Measurements from ENCODE around the gene C12orf57.

The C12orf57 gene

GRCh38 chr12:6928022-6928702 lies 15.7 kb upstream of the C12orf57 start:
- Histone ChIP-seq H3K36me3 (replicated peaks; ENCODE audit: insufficient read depth, low read length) (no peaks in the 10 kb centered on the region; the same call in 1 of the 2 replicates), H2AFZ (ENCODE audit: low read length) (0 out of 2 replicates have a peak overlapping the region, but pooled peaks have one; percentile 32), H3K4me2 (ENCODE audit: low read depth, low read length) (peak overlapping the region; percentile 92), H3K27me3 (replicated peaks; ENCODE audit: insufficient read depth, low read length) (no peaks in the 10 kb centered on the region), H3K27ac (ENCODE audit: low read length) (no peak overlapping the region), H3K9me3 (replicated peaks; ENCODE audit: insufficient read depth, low read length) (no peaks in the 10 kb centered on the region), H3F3A (ENCODE audit: insufficient read depth, low read length) (peaks cover 37% of the 10 kb centered on the region), H3K4me3 (ENCODE audit: low read length) (peak overlapping the region; percentile 87), H3K4me1 (ENCODE audit: low read length) (peaks cover 38% of the 10 kb centered on the region), H4K20me1 (ENCODE audit: insufficient read depth, low read length) (no peaks in the 10 kb centered on the region), H3K79me2 (ENCODE audit: low read length) (peaks cover 63% of the 10 kb centered on the region), H3K9me2 (replicated peaks; ENCODE audit: insufficient read depth, low read length) (no peaks in the 10 kb centered on the region), H3K9ac (ENCODE audit: low read length) (peak overlapping the region; percentile 86)
- no peak for DNase-seq
- no peak for TF ChIP-seq CTCF (IDR thresholded peaks at IDR 0.05; ENCODE audit: low read length)
- no peak for TF ChIP-seq EZH2phosphoT487 (IDR thresholded peaks at IDR 0.05; ENCODE audit: low read length)
- TF ChIP-seq EZH2 (optimal IDR thresholded peaks at IDR 0.05; ENCODE audit: low read depth, low read length): no peak

DNA sequence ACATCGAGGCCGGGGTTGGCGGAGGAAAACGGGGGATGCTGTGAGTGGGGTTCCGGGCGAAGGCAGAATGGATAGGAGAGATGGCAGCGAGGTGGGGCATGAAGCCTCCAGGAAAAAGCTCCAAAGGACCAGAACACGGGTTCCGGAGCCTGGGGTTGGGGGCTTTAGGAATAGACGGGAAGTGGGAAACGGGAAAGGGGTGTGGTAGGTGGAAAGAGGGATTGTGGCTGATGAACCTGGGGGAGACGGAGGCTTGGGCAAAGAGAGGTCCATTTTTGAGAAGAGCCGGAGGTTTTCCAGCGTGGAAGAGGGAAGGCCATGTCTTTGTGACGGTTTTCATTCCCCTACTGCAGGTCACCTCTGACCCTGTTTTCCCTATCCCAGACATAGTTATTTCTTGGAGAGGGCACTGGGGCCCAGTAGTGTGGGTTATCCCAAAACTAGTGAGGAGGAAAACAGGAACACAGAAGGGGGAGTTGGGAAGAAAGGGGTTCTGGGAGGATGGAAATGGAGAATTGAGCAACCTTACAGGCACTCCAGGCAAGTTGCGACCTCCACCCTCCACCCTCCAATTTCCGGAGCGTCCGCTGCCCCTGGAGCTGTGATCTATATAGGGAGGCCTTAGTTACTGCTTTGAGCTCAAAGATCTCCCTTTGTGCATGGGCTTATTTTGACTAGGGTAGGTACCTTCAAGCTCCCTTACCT lies 15.0 kb upstream of the C12orf57 start:
- Histone ChIP-seq H3K4me1 (ENCODE audit: low read length) (peaks cover 31% of the 10 kb centered on the region), H3K4me2 (ENCODE audit: low read depth, low read length) (peak overlapping the region; percentile 92), H3K79me2 (ENCODE audit: low read length) (peaks cover 62% of the 10 kb centered on the region), H3K36me3 (replicated peaks; ENCODE audit: insufficient read depth, low read length) (no peaks in the 10 kb centered on the region), H3K4me3 (ENCODE audit: low read length) (peak overlapping the region; percentile 87), H3K9me2 (replicated peaks; ENCODE audit: insufficient read depth, low read length) (no peaks in the 10 kb centered on the region), H4K20me1 (ENCODE audit: insufficient read depth, low read length) (no peaks in the 10 kb centered on the region), H3K27me3 (replicated peaks; ENCODE audit: insufficient read depth, low read length) (no peaks in the 10 kb centered on the region), H3K9ac (ENCODE audit: low read length) (peak overlapping the region; percentile 86), H3K27ac (ENCODE audit: low read length) (no peak overlapping the region), H2AFZ (ENCODE audit: low read length) (0 out of 2 replicates have a peak overlapping the region, but pooled peaks have one; percentile 32), H3F3A (ENCODE audit: insufficient read depth, low read length) (peaks cover 31% of the 10 kb centered on the region), H3K9me3 (replicated peaks; ENCODE audit: insufficient read depth, low read length) (no peaks in the 10 kb centered on the region)
- no peak for DNase-seq
- TF ChIP-seq CTCF (IDR thresholded peaks at IDR 0.05; ENCODE audit: low read length): no peak
- no peak for TF ChIP-seq EZH2phosphoT487 (IDR thresholded peaks at IDR 0.05; ENCODE audit: low read length)
- TF ChIP-seq EZH2 (optimal IDR thresholded peaks at IDR 0.05; ENCODE audit: low read depth, low read length): no peak

- H3F3A ChIP-seq (ENCODE audit: insufficient read depth, low read length): peaks cover 29% of the 10 kb centered on the region; the same call in 1 of the 2 replicates
- peak overlapping the region; percentile 8; the same call in 1 of the 2 replicates for H3K9ac ChIP-seq (ENCODE audit: low read length)
- no peak overlapping the region for H3K27ac ChIP-seq (ENCODE audit: low read length)
- peak overlapping the region; percentile 92 for H3K4me2 ChIP-seq (ENCODE audit: low read depth, low read length)
- no peaks in the 10 kb centered on the region for H4K20me1 ChIP-seq (ENCODE audit: insufficient read depth, low read length)
- peak overlapping the region; percentile 87; the same call in 1 of the 2 replicates for H3K4me3 ChIP-seq (ENCODE audit: low read length)
- no peaks in the 10 kb centered on the region for H3K9me2 ChIP-seq (replicated peaks; ENCODE audit: insufficient read depth, low read length)
- H3K9me3 ChIP-seq (replicated peaks; ENCODE audit: insufficient read depth, low read length): no peaks in the 10 kb centered on the region
- peaks cover 61% of the 10 kb centered on the region for H3K79me2 ChIP-seq (ENCODE audit: low read length)
- no peaks in the 10 kb centered on the region for H3K36me3 ChIP-seq (replicated peaks; ENCODE audit: insufficient read depth, low read length)
- DNase-seq: no peak
- no peak overlapping the region for H2AFZ ChIP-seq (ENCODE audit: low read length)
- TF ChIP-seq CTCF (IDR thresholded peaks at IDR 0.05; ENCODE audit: low read length) (no peak), EZH2 (optimal IDR thresholded peaks at IDR 0.05; ENCODE audit: low read depth, low read length) (no peak), EZH2phosphoT487 (IDR thresholded peaks at IDR 0.05; ENCODE audit: low read length) (no peak)
- no peaks in the 10 kb centered on the region for H3K27me3 ChIP-seq (replicated peaks; ENCODE audit: insufficient read depth, low read length)
- H3K4me1 ChIP-seq (ENCODE audit: low read length): peaks cover 23% of the 10 kb centered on the region
Measured at GRCh38 chr12:6929466-6930452, 14.1 kb upstream of the C12orf57 start.
